ENCODE measurements around the gene IER2.
"Not testable (repeated sequence)": the region's sequence is repeated elsewhere in the genome, so short reads cannot be mapped to it uniquely, and the experiment has no call there.

Gene IER2

GRCh38 chr19:13165162-13165997 lies 15.2 kb downstream of the IER2 start:
- DNase-seq: no peak

GRCh38 chr19:13166151-13166550 lies 15.9 kb downstream of the IER2 start:
- not testable (repeated sequence) for DNase-seq

GRCh38 chr19:13169769-13170168 lies 19.6 kb downstream of the IER2 start:
- DNase-seq: no peak

- DNase-seq: no peak
Measured at GRCh38 chr19:13171146-13171545, 20.9 kb downstream of the IER2 start.

- DNase-seq: no peak
Measured at GRCh38 chr19:13172346-13173138, 22.3 kb downstream of the IER2 start.

GRCh38 chr19:13173139-13173737 lies 23.0 kb downstream of the IER2 start:
- DNase-seq: no peak

GRCh38 chr19:13176345-13176744 lies 26.1 kb downstream of the IER2 start:
- DNase-seq: no peak

GRCh38 chr19:13177584-13177983 lies 27.4 kb downstream of the IER2 start:
- not testable (repeated sequence) for DNase-seq

GRCh38 chr19:13178291-13178690 lies 28.1 kb downstream of the IER2 start:
- DNase-seq: not testable (repeated sequence)

- no peak for DNase-seq
Measured at GRCh38 chr19:13181747-13182388, 31.7 kb downstream of the IER2 start.

GRCh38 chr19:13184926-13185325 lies 34.7 kb downstream of the IER2 start:
- not testable (repeated sequence) for DNase-seq

GRCh38 chr19:13185763-13186657 lies 35.8 kb downstream of the IER2 start:
- DNase-seq: not testable (repeated sequence)

- not testable (repeated sequence) for DNase-seq
Measured at GRCh38 chr19:13186688-13187087, 36.5 kb downstream of the IER2 start.

GRCh38 chr19:13187419-13187818 lies 37.2 kb downstream of the IER2 start:
- no peak for DNase-seq

- DNase-seq: no peak
Measured at GRCh38 chr19:13189600-13189999, 39.4 kb downstream of the IER2 start.

- DNase-seq: no peak
Measured at GRCh38 chr19:13190781-13191540, 40.8 kb downstream of the IER2 start.

- no peak for DNase-seq
Measured at GRCh38 chr19:13195678-13196077, 45.5 kb downstream of the IER2 start.

- DNase-seq: no peak
Measured at GRCh38 chr19:13198634-13199033, 48.4 kb downstream of the IER2 start.

- DNase-seq: not testable (repeated sequence)
Measured at GRCh38 chr19:13202112-13202511, 51.9 kb downstream of the IER2 start.

Data from NCI-H1105 (cell line).